Tibial artery (tissue), 4 donors: ENCODE measurements around the gene CYP19A1.
"Not testable (repeated sequence)": the region's sequence is repeated elsewhere in the genome, so short reads cannot be mapped to it uniquely, and the experiment has no call there.

ENCODE experiments used
- DNase-seq, 2 donors: peaks; one replicate each; pipeline ENCODE4 v3.0.0-alpha.2; 2019
- H3K27ac ChIP-seq, 2 donors: fragments of 200-600 bp; sonication (generic) in 1 of 2; 1 replicate in 1 of 2; 2 replicates in 1 of 2; pipeline ENCODE4 v1.5.1; 2018 to 2019; ENCODE audit warnings: mild to moderate bottlenecking in 1 of 2
- H3K27me3 ChIP-seq, 2 donors: fragments of 200-600 bp; sonication (generic) in 1 of 2; one replicate each; pipeline versions ENCODE4 v1.5.1 to v1.6.0; 2016 to 2019
- H3K36me3 ChIP-seq, 3 donors: fragments of 200-600 bp; sonication (generic) in 2 of 3; one replicate each; pipeline ENCODE4 v1.5.1; 2016 to 2019; ENCODE audit warnings: mild to moderate bottlenecking in 2 of 3
- H3K4me1 ChIP-seq, 4 donors: fragments of 200-600 bp; sonication (generic) in 2 of 4; 1 replicate in 3 of 4; 2 replicates in 1 of 4; pipeline ENCODE4 v1.5.1; 2016 to 2019
- H3K4me3 ChIP-seq, 2 donors: fragments of 200-600 bp; sonication (generic) in 1 of 2; 1 replicate in 1 of 2; 2 replicates in 1 of 2; pipeline ENCODE4 v1.5.1; 2018 to 2019; ENCODE audit warnings: mild to moderate bottlenecking in 2 of 2
- H3K9me3 ChIP-seq, 3 donors: fragments of 200-600 bp; sonication (generic) in 1 of 3; one replicate each; pipeline ENCODE4 v1.5.1; 2016 to 2019
- CTCF ChIP-seq, 2 experiments: fragments of 200-600 bp in 1 of 2; fragments of 450-650 bp in 1 of 2; IDR thresholded peaks; one replicate each; pipeline ENCODE4 v1.5.1; 2017 to 2019; ENCODE audit warnings: antibody characterized with exemption in 2 of 2, mild to moderate bottlenecking in 1 of 2, moderate library complexity in 1 of 2
- intact Hi-C: fragments of 100-400 bp; cut with DNase I; formaldehyde crosslinking; loops from one replicate; pipeline ENCODE4 v1.15.0; 2023; ENCODE audit warnings: low total_unique reads

CYP19A1 gene

GRCh38 chr15:51189669-51190385 is 148.6 kb downstream of the CYP19A1 start:
- DNase-seq, result no peak
- peak overlapping the region; percentile 73 to 83 for H3K27ac ChIP-seq
- no peak overlapping the region for H3K4me3 ChIP-seq
- peaks cover 0 to 62% (median 44%) of the 10 kb centered on the region in 4 donors for H3K4me1 ChIP-seq
- TF ChIP-seq CTCF (IDR thresholded peaks at IDR 0.05), result no peak
- no peaks in the 10 kb centered on the region for H3K36me3 ChIP-seq
- no peaks in the 10 kb centered on the region for H3K9me3 ChIP-seq
- intact Hi-C loops, result no loop called here
- no peaks in the 10 kb centered on the region for H3K27me3 ChIP-seq

- Histone ChIP-seq H3K4me1 (peaks cover 0 to 51% (median 38%) of the 10 kb centered on the region in 4 donors), H3K27ac (peak overlapping the region; percentile 33 to 83)
- H3K4me3 ChIP-seq, H3K36me3 ChIP-seq, H3K9me3 ChIP-seq, intact Hi-C loops, H3K27me3 ChIP-seq, DNase-seq: not testable (repeated sequence)
Observed at GRCh38 chr15:51188791-51189190, 149.6 kb downstream of the CYP19A1 start.

GRCh38 chr15:51186891-51187290 is 151.5 kb downstream of the CYP19A1 start:
- intact Hi-C loops, result no loop called here
- H3K27me3 ChIP-seq, result no peaks in the 10 kb centered on the region
- no peaks in the 10 kb centered on the region for H3K36me3 ChIP-seq
- no peaks in the 10 kb centered on the region for H3K9me3 ChIP-seq
- no peak overlapping the region for H3K4me3 ChIP-seq
- peaks cover 0 to 32% (median 23%) of the 10 kb centered on the region in 4 donors for H3K4me1 ChIP-seq
- DNase-seq, result no peak
- no peak overlapping the region for H3K27ac ChIP-seq
- TF ChIP-seq CTCF (IDR thresholded peaks at IDR 0.05), result no peak

GRCh38 chr15:51186181-51186705 is 152.2 kb downstream of the CYP19A1 start:
- Histone ChIP-seq H3K27me3 (no peaks in the 10 kb centered on the region), H3K4me1 (peaks cover 0 to 26% (median 19%) of the 10 kb centered on the region in 4 donors), H3K36me3 (no peaks in the 10 kb centered on the region), H3K27ac (no peak overlapping the region), H3K9me3 (no peaks in the 10 kb centered on the region), H3K4me3 (no peak overlapping the region)
- TF ChIP-seq CTCF (IDR thresholded peaks at IDR 0.05), result no peak
- no peak for DNase-seq
- intact Hi-C loops, result no loop called here

- Histone ChIP-seq H3K4me3 (no peak overlapping the region), H3K27me3 (no peaks in the 10 kb centered on the region), H3K27ac (no peak overlapping the region), H3K4me1 (peaks cover 0 to 18% (median 15%) of the 10 kb centered on the region in 4 donors), H3K9me3 (no peaks in the 10 kb centered on the region), H3K36me3 (no peaks in the 10 kb centered on the region)
- no peak for TF ChIP-seq CTCF (IDR thresholded peaks at IDR 0.05)
- intact Hi-C loops, result no loop called here
- no peak for DNase-seq
Observed at GRCh38 chr15:51185213-51186159, 152.9 kb downstream of the CYP19A1 start.
